Activated naive CD4-positive, alpha-beta T cell treated with anti-CD3 and anti-CD28 coated beads, Interleukin-2, amount 10 ng/mL, durations not matched to agents 7 days and 5 days (primary cell): ENCODE results near the gene CPNE2.

Experiments
- CTCF ChIA-PET: fragments of 350-600 bp; sonication (Branson Sonifier 250); formaldehyde crosslinking; loops from one replicate; lab custom pipeline; 2021; ENCODE audit warnings: antibody characterized with exemption; lab: Charles Lee
- DNase-seq: peaks from one replicate; pipeline ENCODE4 v3.0.0-alpha.2; 2020
- H3K27ac Mint-ChIP-seq: one replicate; pipeline ENCODE4 v1.8.0; 2021; ENCODE audit warnings: mild to moderate bottlenecking, moderate library complexity, mixed read lengths
- H3K27me3 Mint-ChIP-seq: one replicate; pipeline ENCODE4 v1.8.0; 2021; ENCODE audit warnings: mild to moderate bottlenecking, mixed read lengths
- H3K36me3 Mint-ChIP-seq: one replicate; pipeline ENCODE4 v1.8.0; 2021; ENCODE audit warnings: mixed read lengths
- H3K4me1 Mint-ChIP-seq: one replicate; pipeline ENCODE4 v1.8.0; 2021; ENCODE audit warnings: mixed read lengths
- H3K4me3 Mint-ChIP-seq: one replicate; pipeline ENCODE4 v1.8.0; 2021; ENCODE audit warnings: mild to moderate bottlenecking, moderate library complexity, mixed read lengths
- H3K9me3 Mint-ChIP-seq: one replicate; pipeline ENCODE4 v1.8.0; 2021; ENCODE audit warnings: mixed read lengths

Gene CPNE2

DNA sequence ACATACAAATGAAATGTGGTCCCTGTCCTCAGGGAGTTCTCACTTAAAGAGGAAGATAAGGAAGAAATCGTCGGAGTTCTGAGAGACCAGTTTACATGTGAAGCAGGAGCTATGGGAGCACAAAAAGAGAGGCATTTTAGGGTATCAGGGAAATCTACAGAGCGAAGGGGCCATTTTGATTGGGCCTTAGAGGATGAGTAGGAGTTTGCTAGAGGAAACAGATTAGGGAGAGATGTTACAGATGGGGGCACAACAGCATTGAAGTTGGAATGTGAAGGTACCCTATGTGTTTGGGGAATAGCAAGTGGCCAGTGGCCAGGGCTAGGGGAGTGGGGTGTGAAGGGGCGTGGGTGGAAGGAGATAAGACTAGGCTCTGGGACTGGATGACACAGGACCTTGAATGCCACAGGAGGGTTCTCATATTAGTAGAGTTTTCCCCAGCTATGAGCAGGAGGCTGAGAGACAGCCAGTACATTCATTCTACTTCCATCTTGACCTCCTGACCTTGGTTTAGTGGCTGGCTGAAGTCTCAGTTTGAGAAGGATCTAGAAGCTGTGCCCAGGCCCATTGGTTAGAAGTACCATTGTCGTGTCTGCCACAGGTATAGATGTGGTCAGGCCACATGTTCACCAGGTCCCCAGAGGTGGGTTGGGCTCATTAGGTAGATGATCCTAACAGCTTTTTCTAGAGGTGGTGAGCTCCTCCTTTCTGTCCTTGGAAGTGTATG lies 34.8 kb downstream of the CPNE2 start:
- H3K27ac Mint-ChIP-seq, result peak overlapping the region; percentile 76

GRCh38 chr16:57127836-57128235 lies 35.5 kb downstream of the CPNE2 start:
- no peaks in the 10 kb centered on the region for H3K9me3 Mint-ChIP-seq
- H3K27ac Mint-ChIP-seq, result peak overlapping the region; percentile 76
- H3K4me3 Mint-ChIP-seq, result no peak overlapping the region
- CTCF ChIA-PET, result interaction anchor here (1.1 to 2.8 kb wide), 3 partner anchors 9 to 35 kb away, joined by 3 to 13 read pairs (median 4); partner anchors contain the start of gene CPNE2
- peaks cover 12% of the 10 kb centered on the region for H3K36me3 Mint-ChIP-seq
- DNase-seq, result no peak
- peaks cover 88% of the 10 kb centered on the region for H3K4me1 Mint-ChIP-seq
- no peaks in the 10 kb centered on the region for H3K27me3 Mint-ChIP-seq

More for the DNA sequence above, 34.8 kb downstream of the CPNE2 start:
- Mint-ChIP-seq H3K9me3 (no peaks in the 10 kb centered on the region), H3K4me1 (peaks cover 82% of the 10 kb centered on the region), H3K36me3 (peaks cover 12% of the 10 kb centered on the region), H3K27me3 (no peaks in the 10 kb centered on the region), H3K4me3 (no peak overlapping the region)
- DNase-seq, result no peak
- CTCF ChIA-PET, result interaction anchor here (0.7 to 2.8 kb wide), 3 partner anchors 8 to 43 kb away, joined by 3 to 13 read pairs (median 4); partner anchors contain the start of gene CPNE2

DNA sequence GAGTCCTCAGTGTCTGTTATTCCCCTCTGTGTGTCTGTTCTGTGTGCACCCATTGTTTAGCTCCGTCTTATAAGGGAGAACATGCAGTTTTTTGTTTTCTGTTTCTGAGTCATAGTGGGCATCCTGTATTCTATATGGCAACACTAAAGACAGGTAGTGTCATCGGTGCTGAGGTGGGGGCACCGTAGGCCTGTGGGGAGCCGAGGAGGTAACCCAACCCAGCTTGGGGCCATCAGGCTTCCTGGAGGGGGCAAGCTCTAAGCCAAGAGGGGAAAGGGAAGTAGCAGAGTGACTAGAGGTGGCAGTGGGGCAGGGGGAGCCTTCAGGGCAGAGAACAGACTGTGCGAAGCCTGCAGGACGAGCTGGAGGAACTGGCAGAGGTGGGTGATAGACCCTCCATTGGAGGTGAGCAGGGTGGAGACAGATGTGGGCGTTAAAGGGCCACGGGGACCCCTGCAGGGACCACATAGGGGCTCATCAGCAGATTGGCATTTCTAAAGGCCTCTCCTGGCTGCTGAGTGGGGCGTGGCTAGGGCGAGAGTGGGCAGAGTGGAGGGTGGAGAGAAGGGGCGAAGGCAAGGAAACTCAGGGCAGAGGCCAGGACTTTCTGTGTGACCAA lies 36.5 kb downstream of the CPNE2 start:
- Mint-ChIP-seq H3K27me3 (no peaks in the 10 kb centered on the region), H3K36me3 (peaks cover 9% of the 10 kb centered on the region), H3K27ac (peak overlapping the region; percentile 91), H3K9me3 (no peaks in the 10 kb centered on the region), H3K4me3 (peak overlapping the region; percentile 16), H3K4me1 (peaks cover 87% of the 10 kb centered on the region)
- CTCF ChIA-PET, result interaction anchor here (0.6 to 2.8 kb wide), 7 partner anchors 10 to 57 kb away, joined by 3 to 13 read pairs (median 3); partner anchors contain the start of gene CPNE2
- DNase-seq, result peak; percentile 66

- Mint-ChIP-seq H3K27me3 (no peaks in the 10 kb centered on the region), H3K27ac (no peak overlapping the region), H3K9me3 (no peaks in the 10 kb centered on the region), H3K4me3 (no peak overlapping the region), H3K4me1 (peaks cover 89% of the 10 kb centered on the region), H3K36me3 (peaks cover 11% of the 10 kb centered on the region)
- DNase-seq, result no peak
- CTCF ChIA-PET, result no interaction called here
Measured at GRCh38 chr16:57130950-57131321, 38.6 kb downstream of the CPNE2 start.

GRCh38 chr16:57131351-57131970 lies 39.1 kb downstream of the CPNE2 start:
- no peaks in the 10 kb centered on the region for H3K9me3 Mint-ChIP-seq
- H3K4me3 Mint-ChIP-seq, result no peak overlapping the region
- H3K4me1 Mint-ChIP-seq, result peaks cover 89% of the 10 kb centered on the region
- no peak for DNase-seq
- peak overlapping the region; percentile 70 for H3K27ac Mint-ChIP-seq
- H3K27me3 Mint-ChIP-seq, result no peaks in the 10 kb centered on the region
- CTCF ChIA-PET, result no interaction called here
- peaks cover 11% of the 10 kb centered on the region for H3K36me3 Mint-ChIP-seq

DNA sequence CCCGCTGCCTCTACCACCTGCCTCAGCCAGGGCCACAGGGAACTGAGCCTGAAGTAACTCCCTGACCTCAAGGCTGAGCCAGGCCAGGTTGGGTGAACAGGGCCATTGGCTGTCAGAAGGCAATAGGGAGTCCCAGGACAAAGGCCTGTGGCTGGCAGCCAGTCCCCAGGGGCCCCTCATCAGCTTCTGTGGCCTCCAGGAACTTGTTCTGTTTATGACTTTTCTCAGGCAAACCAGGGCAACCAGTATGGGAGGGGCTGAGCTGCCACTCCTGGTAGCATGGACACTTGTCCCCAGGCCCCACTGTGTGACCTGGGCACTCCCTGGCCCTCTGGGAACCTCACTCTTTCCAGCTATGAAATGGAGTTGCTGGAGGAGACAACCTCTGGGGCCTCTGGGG lies 40.1 kb downstream of the CPNE2 start:
- H3K4me3 Mint-ChIP-seq, result no peak overlapping the region
- H3K36me3 Mint-ChIP-seq, result peaks cover 11% of the 10 kb centered on the region
- peaks cover 86% of the 10 kb centered on the region for H3K4me1 Mint-ChIP-seq

DNA sequence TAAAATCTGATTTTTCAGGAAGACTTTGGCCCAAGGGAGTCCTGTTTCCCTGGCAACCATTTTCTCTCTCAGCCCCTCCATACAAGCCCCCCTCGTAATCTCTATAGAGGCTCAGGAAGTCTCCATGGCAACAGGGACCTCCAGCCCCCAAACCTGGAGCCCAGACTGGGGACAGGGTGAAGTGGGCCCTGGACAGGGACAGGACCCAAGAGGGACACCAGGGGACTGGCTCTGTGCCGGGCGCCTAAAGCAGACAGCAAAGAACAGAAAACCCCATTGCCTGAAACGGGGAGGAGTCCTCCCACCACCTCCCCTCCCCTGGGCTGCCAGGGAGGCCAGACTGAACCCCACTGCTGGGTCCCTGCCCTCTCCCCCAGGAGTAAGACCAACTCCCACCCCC lies 40.6 kb downstream of the CPNE2 start:
- H3K4me1 Mint-ChIP-seq, result peaks cover 85% of the 10 kb centered on the region
- peaks cover 7% of the 10 kb centered on the region for H3K36me3 Mint-ChIP-seq
- H3K27ac Mint-ChIP-seq, result peak overlapping the region; percentile 64
- CTCF ChIA-PET, result no interaction called here
- no peaks in the 10 kb centered on the region for H3K27me3 Mint-ChIP-seq
- no peaks in the 10 kb centered on the region for H3K9me3 Mint-ChIP-seq
- no peak overlapping the region for H3K4me3 Mint-ChIP-seq
- DNase-seq, result no peak

More for the DNA sequence above, 40.1 kb downstream of the CPNE2 start:
- DNase-seq, result no peak
- Mint-ChIP-seq H3K27ac (no peak overlapping the region), H3K27me3 (no peaks in the 10 kb centered on the region), H3K9me3 (no peaks in the 10 kb centered on the region)
- CTCF ChIA-PET, result no interaction called here

GRCh38 chr16:57133886-57134285 lies 41.5 kb downstream of the CPNE2 start:
- Mint-ChIP-seq H3K36me3 (peaks cover 3% of the 10 kb centered on the region), H3K4me3 (peak overlapping the region; percentile 78), H3K27me3 (no peaks in the 10 kb centered on the region), H3K4me1 (peaks cover 86% of the 10 kb centered on the region), H3K9me3 (no peaks in the 10 kb centered on the region), H3K27ac (peak overlapping the region; percentile 94)
- CTCF ChIA-PET, result no interaction called here
- no peak for DNase-seq

DNA sequence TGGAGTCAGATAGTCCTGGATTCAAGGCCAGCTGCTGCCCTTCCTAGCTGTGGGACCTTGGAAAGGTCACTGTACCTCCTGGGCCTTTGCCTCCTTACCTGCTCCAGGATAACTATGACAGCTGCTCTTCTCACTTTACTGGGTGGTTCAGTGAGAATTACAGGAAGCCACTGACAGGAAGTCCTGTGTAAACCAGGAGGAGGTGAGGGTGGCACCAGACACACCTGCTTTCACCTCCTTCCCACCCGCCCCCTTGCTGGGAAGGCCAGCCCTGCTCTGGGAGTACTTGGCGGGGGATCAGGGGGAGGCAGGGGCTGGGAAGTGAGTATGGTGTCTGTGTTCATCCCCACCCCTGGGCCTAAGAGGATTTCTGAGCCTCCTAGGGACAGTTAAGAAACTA lies 42.6 kb downstream of the CPNE2 start:
- H3K27ac Mint-ChIP-seq, result peak overlapping the region; percentile 94
- H3K27me3 Mint-ChIP-seq, result no peaks in the 10 kb centered on the region
- CTCF ChIA-PET, result interaction anchor here (1.1 to 2.3 kb wide), 3 partner anchors 41 to 50 kb away, joined by 4 to 7 read pairs (median 4); partner anchors contain the start of gene CPNE2
- DNase-seq, result peak; percentile 56
- peak overlapping the region; percentile 78 for H3K4me3 Mint-ChIP-seq
- peaks cover 87% of the 10 kb centered on the region for H3K4me1 Mint-ChIP-seq
- peaks cover 3% of the 10 kb centered on the region for H3K36me3 Mint-ChIP-seq
- no peaks in the 10 kb centered on the region for H3K9me3 Mint-ChIP-seq

DNA sequence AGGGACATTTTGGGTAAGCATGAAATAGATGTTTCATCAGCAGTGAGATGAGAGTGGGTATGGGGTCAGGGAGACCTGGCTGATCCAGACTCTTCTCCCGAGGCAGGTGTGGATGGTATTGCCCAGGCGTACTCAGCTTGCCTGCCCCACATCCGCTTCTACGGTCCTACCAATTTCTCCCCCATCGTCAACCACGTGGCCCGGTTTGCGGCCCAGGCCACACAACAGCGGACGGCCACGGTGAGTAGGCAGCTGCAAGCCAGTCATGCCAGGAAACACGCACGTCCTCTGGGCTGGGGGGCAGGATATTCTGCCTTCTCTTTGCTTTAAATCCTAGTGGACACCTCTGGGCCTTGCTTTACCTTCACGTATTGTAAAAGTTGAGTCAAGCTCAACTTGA lies 44.7 kb downstream of the CPNE2 start:
- no peak for DNase-seq
- H3K9me3 Mint-ChIP-seq, result no peaks in the 10 kb centered on the region
- H3K27ac Mint-ChIP-seq, result no peak overlapping the region
- H3K4me3 Mint-ChIP-seq, result no peak overlapping the region
- H3K4me1 Mint-ChIP-seq, result peaks cover 90% of the 10 kb centered on the region
- H3K27me3 Mint-ChIP-seq, result no peaks in the 10 kb centered on the region
- CTCF ChIA-PET, result no interaction called here
- peaks cover 3% of the 10 kb centered on the region for H3K36me3 Mint-ChIP-seq

DNA sequence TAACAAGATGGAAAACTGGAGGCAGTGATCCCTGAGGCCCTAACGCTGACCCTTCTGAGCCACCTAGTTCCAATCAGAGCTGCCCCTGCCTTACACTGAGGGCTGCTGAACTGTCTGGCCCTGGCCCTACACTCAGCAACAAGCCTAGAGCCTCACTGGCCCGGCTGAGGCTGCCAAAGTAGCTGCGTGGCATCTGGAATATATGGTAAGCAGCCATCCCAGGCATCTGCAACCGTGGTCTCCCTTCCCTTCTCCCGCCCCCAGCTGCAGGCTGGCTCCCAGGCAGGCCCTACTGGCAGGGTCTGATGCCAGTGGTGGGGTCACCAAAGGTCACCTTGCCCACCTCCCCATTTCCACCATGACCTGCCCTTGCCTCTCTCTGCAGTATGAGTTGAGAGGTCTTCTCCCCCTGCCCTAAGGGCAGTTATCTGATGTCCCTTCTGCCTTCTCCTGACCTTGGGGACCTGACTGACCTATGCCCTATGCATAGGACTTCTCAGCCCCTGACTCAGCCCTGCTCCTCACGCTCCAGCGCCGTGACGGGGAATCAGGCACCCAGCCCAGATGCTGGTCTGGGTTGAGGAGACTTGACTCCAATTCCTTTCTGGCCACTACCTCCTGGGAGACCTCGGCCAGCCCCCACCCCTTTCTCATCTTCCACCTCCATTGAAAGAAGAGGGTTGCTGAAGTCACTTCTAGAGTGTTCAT lies 45.3 kb downstream of the CPNE2 start:
- Mint-ChIP-seq H3K36me3 (peaks cover 4% of the 10 kb centered on the region), H3K4me3 (no peak overlapping the region), H3K27me3 (no peaks in the 10 kb centered on the region), H3K27ac (no peak overlapping the region), H3K4me1 (peaks cover 91% of the 10 kb centered on the region), H3K9me3 (no peaks in the 10 kb centered on the region)
- no peak for DNase-seq
- CTCF ChIA-PET, result no interaction called here

GRCh38 chr16:57138281-57138935 lies 46.0 kb downstream of the CPNE2 start:
- no peak for DNase-seq
- Mint-ChIP-seq H3K36me3 (peaks cover 4% of the 10 kb centered on the region), H3K27me3 (no peaks in the 10 kb centered on the region), H3K27ac (no peak overlapping the region), H3K4me1 (peaks cover 92% of the 10 kb centered on the region), H3K4me3 (no peak overlapping the region), H3K9me3 (no peaks in the 10 kb centered on the region)
- CTCF ChIA-PET, result no interaction called here

DNA sequence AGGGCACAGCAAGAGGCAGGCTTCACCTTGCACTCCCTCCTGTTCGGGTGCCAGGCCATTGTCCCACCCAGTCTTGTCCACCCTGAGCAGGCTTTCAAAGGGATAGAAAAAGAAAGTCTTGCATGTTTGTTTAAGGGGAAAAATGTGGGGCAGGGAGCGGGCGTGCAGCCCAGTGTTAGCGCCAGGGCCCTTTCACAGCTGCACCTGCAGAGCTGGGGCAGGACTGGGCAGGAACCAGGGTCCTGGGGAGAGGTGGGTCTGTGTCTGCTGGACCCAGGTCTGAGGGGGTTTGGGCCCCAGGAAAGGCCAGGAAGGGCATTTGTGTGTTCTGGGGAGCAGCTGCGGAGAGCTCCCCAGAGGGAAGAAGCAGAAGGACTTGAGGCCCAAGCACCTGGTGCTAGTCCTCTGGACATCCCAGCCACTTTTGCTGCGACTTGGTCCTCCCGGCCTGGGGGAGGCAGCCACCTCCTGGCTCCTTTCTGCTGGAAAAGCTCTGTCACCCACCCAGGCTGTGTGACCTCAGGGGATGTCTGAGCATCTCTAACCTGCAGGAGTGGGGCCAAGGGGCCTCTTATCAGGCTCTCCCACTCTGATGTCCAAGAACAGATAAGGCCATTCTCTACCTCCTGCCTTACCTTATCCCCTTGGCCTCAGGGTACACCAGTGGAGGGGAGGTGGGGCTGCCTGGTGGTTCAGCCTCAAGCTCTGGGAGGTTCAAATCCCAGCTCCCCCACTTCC lies 48.7 kb downstream of the CPNE2 start:
- no peak overlapping the region for H3K4me3 Mint-ChIP-seq
- H3K27me3 Mint-ChIP-seq, result no peaks in the 10 kb centered on the region
- peak overlapping the region; percentile 88 for H3K27ac Mint-ChIP-seq
- peaks cover 67% of the 10 kb centered on the region for H3K4me1 Mint-ChIP-seq
- no peaks in the 10 kb centered on the region for H3K9me3 Mint-ChIP-seq
- CTCF ChIA-PET, result interaction anchor here (0.7 to 0.9 kb wide), 3 partner anchors 18 to 58 kb away, joined by 3 read pairs; no protein-coding TSS in a partner anchor
- peaks cover 1% of the 10 kb centered on the region for H3K36me3 Mint-ChIP-seq
- peak; percentile 23 for DNase-seq
